NOMO-1 (cell line): ENCODE data around the gene ZC3H4.
"Not testable (repeated sequence)": the region's sequence is repeated elsewhere in the genome, so short reads cannot be mapped to it uniquely, and the experiment has no call there.

ENCODE experiments used
- DNase-seq, 2 experiments: peaks; one replicate each; lab custom pipeline; 2025; ENCODE audit not compliant: unreplicated experiment in 2 of 2; lab: John Stamatoyannopoulos, UW

Gene ZC3H4

GRCh38 chr19:47056411-47056810 lies 57.2 kb downstream of the ZC3H4 start:
- DNase-seq, result no peak

DNA sequence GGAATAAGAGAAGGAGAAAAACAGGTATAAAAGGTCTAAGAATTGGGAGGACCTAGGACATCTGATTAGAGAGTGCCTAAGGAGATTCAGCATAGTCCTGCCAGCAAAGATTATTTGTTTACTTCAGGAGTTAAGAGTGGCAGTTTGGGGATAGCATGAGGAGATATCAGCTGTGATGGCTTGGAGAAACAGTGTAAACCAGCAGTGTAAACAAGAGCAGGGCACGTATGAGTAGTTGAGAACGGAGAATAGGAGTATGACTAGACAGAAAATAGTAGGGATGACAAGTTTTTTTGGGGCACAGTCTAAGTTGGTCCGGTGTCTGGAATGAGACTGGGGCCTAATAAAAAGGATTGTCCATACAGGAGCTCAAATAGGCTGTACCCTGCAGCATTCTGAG lies 63.0 kb downstream of the ZC3H4 start:
- not testable (repeated sequence) for DNase-seq

GRCh38 chr19:47049307-47049700 lies 64.3 kb downstream of the ZC3H4 start:
- no peak for DNase-seq

DNA sequence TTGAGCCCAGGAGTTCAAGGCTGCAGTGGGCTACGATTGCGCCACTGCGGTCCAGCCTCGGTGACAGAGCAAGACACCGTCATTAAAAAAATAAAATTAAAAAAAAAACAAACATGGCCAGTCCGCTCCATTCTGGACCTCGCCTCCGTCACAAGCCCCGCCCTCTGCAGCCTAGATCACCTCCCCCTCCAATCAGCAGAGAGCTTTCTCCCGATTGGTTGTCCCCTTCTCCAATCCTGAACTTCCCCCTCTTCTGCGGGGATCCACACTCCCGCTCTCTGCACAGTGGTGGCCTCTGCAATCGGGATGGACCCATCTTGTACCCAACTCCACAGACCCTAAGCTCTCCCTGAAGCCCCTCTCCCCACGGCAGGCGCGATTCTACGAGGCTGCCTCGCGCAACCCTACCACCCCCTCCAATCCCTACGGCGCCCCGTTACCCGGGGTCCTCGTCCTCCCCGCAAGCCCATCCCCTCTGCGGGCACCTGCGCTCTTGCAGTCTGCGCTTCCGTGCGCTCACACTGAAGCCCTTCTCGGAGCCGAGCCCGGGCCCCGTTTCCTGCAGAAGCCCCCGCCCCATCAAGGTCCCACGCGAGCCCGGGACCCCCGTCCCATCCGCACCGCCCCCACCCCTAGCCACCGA lies 65.7 kb downstream of the ZC3H4 start:
- peak; percentile 93 to 95 for DNase-seq

DNA sequence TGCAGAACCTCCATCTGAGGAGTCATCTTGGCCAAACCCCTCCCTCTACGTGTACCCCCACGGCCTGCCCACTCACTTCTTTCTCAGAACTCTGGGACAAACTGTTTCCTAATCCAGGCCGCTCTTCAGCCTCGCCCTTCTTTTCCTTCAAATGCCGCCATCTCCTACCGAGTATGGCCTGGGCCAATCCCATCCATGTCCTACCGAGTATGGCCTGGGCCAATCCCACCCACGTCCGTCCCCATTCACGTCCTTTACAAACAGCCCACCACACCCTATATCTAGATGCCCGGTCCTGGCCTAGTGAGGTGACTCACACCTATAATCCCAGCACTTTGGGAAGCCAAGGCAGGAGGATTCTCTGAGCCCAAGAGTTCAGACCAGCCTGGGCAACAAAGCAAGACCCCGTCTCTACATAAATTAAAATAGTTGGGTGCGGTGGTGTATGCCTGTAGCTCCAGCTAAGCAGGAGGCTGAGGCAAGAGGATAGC lies 66.3 kb downstream of the ZC3H4 start:
- no peak for DNase-seq

DNA sequence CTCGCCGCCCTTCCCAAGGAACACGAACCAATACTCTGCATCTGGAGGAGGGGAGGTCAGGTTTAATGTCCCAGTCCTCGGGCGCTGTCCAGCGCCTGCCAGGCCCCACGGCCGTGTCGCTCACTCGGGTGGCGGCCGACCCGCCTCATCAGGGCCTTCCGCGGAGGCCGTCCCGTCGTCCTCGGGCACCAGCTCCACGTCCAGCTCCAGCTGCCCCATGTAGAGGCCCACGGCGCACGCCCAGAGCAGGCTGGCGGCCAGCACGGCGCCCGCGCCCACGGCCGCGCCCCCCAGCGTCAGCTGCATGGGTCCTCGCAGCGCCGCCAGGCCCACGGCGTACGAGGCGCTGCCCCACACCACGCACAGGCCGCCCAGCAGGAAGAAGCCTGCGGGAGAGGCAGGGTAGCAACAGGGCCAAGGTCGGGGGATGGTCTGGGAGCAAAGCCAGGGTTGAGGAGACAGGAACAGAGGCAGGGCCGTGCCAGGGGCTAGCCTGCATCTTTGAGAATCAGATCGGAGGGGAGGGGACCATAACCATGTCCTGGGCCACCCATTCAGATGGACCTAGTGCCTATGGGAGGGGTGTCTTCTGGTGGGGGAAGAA lies 67.6 kb downstream of the ZC3H4 start:
- no peak for DNase-seq

DNA sequence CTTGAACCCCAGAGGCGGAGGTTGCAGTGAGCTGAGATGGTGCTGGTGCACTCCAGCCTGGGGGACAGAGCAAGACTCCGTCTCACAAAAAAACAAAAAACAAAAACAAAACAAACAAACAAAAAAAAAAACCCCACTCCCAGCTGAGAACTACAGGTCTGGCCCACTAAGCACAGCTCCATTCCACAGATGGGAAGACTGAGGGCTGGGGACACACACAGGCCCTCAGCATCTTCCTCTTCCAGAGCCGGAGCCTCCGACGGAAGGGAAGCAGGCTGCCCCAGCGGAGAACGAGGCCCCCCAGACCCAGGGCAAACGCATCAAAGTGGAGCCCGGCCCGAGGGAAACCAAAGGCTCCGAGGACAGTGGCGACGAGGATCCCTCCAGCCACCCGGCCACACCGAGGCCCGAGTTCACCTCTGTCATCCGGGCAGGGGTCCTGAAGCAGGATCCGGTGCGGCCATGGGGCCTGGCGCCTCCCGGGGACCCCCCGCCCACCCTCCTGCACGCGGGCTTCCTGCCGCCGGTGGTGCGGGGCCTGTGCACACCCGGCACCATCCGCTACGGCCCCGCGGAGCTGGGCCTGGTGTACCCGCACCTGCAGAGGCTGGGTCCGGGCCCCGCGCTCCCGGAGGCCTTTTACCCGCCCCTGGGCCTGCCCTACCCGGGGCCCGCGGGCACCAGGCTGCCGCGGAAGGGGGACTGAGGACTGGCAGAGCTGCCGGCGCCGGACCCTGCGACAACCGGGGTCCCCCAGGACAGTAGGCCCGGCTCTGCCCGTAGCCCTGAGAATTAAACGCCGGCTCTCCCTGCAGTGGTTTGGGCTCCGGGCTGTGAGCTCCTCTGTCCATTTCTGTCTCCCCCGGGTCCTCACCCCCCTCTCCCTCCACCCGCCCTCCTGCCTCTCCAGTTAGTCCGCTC lies 68.4 kb downstream of the ZC3H4 start:
- no peak for DNase-seq

DNA sequence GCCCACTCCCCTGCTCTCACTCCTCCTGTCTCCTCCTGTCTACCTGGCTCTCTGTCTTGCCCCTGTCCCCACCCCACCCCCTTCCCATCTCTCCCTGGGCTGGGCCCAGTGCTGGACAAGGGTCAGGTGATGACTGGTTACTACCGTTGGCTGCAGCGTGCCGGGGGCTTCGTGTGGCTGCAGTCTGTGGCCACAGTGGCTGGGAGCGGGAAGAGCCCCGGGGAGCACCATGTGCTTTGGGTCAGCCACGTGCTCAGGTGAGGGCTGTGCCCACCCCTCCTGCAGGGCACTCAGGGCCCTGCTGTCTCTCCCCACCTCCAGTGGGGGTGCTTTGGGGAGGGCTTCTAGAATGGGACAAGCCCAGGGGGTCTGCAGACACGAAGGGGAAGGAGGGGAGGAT lies 72.7 kb downstream of the ZC3H4 start:
- no peak for DNase-seq

GRCh38 chr19:47039239-47039874 lies 74.2 kb downstream of the ZC3H4 start:
- DNase-seq, result no peak

DNA sequence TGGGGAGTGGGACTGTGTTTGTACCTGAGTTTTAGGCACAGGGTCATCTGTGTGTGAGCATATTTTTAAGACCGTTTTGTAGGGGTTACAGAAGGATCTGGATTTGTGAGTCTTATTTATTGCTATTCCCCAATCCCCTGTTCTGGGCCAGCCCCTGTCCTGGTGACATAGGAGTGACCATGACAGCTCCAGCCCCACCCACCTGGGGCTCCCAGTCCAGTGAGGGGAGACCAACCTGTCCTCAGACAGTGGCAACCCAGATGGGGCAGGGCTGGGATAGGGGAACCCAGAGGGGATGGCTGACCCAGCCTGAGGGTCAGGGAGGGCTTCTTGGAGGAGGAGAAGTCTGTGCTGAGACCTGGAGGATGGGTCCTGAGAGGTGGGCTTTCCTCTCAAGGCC lies 75.8 kb downstream of the ZC3H4 start:
- DNase-seq, result no peak

DNA sequence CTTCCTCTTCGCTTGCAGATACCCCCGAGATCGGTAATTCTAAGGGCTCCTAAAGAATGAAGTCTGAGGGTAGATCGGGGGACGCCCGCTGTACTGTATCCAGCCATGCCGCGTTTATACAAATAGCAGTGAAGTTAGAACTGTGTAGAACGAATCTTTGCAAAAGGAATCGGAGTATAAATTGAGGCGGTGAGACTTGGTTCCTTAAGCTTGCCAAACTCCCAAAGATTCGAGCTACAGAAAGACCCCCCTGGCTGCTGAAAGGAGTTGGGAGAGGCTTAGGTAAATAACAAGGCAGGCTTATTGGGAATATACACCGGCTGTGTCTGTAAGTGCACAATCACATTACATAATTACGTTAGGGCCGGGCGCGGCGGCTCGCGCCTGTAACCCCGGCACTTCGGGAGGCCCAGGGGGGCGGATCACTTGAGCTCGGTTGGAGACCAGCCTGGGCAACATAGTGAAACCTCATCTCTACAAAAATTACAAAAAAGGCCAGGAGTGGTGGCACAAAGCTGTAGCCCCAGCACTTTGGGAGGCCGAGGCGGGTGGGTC lies 77.4 kb downstream of the ZC3H4 start:
- peak; percentile 67 to 68 for DNase-seq

- peak; percentile 75 to 76 for DNase-seq
Observed at GRCh38 chr19:47035127-47036096, 78.2 kb downstream of the ZC3H4 start.

DNA sequence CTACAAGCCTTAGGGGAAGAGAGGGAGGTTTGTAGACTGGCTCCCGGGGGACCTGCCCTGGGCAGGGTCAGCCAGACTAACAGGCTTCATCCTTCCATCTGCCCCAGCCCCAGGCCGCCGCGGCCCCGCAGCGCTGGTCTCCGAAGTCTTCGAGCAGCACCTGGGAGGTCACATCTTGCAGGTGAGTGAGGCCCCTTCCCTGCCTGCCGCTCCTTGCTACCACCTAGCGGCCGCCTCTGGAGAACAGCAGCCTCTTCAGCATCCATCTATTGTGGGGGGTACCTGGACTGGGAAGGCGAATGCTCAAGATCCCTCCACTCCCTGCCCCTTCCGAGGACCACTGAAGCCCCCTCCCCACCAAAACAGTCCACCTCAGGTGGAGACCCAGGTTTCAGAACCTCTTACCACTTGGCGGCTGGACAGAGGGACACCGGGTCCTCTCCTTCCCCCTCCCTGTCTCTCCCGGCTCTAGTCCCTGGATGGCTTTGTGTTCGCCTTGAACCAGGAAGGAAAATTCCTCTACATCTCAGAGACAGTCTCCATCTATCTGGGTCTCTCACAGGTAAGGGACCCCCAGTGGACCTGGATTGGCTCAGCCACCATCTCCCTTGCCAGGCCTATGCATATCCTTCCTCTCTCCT lies 81.3 kb downstream of the ZC3H4 start:
- peak in 1 of 2 experiments; percentile 12 for DNase-seq

- no peak for DNase-seq
Observed at GRCh38 chr19:47028195-47028601, 85.4 kb downstream of the ZC3H4 start.

GRCh38 chr19:47027586-47028088 lies 85.9 kb downstream of the ZC3H4 start:
- DNase-seq, result no peak

DNA sequence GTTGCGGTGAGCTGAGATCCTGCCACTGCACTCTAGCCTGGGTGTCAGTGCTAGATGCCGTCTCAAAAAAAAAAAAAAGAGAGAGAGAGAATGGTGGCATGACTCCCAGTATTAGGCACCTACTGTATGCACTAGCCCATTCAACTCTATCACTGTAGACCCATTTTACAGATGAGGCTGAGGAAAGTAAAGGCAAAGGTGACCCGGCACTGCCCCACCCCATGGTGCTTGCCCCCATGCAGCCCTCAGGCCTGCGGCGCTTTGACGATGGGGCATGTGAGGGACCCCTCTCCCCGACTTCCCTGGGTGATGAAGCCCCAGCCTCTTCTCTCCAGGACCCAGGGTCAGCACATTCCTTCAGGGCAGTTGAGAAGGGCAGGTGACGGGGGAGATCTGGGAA lies 86.7 kb downstream of the ZC3H4 start:
- no peak for DNase-seq

GRCh38 chr19:47026156-47026555 lies 87.4 kb downstream of the ZC3H4 start:
- DNase-seq, result no peak

DNA sequence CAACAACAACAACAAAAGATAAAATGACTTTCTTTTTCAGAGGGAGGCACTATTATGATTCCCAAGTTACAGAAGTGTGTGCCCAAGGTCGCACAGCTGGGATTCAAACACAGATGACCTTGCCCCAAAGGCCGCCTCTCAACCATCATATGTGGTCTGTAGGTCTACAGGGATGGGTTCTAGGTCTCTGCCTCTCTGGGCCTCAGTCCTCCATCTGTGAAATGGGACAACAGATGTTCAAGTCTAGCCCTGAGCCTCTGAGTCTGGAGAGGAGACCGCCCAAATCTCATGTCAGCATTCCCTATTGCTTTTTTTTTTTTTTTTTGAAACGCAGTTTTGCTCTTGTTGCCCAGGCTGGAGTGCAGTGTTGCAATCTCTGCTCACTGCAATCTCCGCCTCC lies 89.1 kb downstream of the ZC3H4 start:
- no peak for DNase-seq

GRCh38 chr19:47023448-47023794 lies 90.2 kb downstream of the ZC3H4 start:
- no peak for DNase-seq
